Fibroblast of upper back skin (primary cell): Measurements from ENCODE around the gene TGFBR1.

Experiments
- DNase-seq: peaks from one replicate; pipeline ENCODE4 v3.0.0-alpha.2; 2013

The TGFBR1 gene

DNA sequence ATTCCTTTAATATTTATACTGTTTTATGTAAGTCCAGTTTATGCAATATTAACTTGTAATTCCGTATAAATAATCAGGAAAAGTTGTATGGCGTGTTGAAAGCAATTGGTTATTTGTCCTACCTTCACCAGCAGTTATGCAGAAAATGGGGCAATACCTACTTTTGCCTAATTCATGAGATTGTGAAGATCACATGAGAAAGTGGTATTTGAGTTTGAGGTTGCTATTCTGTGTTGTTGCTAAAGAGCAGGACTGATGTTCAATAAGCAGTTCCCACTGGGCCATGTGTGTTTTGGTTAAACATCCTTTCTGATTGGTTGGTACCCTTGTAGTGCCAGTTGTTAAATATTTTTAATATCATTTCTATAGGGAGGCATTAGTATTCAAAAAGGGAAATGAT, 3.2 kb downstream of the TGFBR1 start:
- DNase-seq: no peak

DNA sequence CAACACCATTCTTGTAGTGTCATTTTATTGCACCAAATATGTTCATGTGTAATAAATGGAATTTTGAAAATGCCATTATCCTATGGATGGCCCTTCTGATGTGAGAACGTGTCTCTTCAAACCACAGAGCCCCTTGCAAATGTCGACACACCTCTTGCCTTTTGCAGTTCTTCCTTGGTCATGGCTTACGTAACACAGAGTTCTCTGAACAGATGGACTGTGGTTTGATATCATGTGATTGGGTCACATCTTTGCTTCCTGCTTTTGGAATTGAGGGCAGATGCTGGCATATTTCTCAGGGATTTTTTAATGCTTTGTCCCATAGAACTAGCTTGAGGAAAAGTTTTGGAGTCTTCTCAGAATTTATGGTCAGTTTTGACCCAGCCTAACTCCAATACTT, 4.6 kb downstream of the TGFBR1 start:
- peak; percentile 83 for DNase-seq

DNA sequence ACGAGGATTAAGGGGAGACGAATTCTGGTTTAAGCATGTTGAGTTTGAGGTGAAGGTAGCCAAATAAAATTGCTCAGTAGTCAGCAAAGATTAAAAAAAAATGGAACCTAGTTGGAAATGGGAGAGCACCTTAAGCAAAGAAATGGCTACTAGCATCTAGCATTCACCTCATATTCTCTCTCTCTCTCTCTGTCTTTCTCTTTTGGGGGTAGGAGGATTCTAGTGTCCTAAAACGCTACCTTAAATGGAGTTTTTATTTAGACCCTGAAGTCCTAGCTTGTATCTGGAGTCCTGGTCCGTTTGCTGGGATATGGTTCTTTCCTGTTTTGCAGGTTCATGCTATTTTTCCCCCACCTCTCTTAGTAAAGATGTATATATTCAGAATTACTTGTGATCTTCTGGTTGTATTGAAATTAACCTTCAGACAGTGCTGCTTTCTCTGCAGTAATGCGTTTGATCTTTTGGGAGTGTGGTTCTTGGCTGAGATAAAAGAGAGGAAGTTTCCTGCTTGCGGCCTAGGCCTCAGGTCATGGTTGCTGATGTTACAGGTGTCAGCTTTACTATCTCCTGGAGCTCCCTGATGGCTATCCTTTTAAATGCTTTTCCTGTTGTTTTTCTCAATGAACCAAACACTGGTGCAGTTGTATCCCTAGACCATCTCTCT, 8.0 kb downstream of the TGFBR1 start:
- DNase-seq: no peak

DNA sequence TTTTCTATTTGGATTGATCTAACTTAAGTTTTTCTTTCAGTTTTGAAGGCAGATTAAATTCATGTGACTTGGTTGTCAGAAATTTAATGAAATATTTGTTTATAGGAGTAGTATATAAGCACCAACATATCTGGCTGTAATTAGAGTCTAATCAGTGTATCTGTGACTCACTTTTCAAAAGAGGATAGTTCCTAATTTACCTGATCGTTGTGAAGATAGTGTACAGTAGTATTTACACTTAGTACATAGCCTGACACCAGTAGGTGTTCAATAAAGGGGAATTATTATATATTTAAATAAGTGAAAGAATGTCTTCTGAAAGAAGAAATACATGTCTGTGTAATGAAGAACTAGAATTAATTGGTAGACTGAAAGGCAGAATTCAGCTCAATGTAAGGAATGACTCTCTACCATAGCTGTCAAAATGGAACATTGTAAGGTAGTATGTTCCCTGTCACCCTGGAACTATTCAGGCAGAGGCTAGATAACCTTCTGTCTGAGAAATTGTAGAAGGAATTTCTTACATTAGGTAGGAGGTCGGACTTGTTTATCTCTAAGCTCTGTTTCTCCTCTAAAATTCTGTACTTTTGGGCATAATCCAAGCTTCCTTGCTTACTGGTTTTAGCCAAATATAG, 8.6 kb downstream of the TGFBR1 start:
- DNase-seq: no peak

DNA sequence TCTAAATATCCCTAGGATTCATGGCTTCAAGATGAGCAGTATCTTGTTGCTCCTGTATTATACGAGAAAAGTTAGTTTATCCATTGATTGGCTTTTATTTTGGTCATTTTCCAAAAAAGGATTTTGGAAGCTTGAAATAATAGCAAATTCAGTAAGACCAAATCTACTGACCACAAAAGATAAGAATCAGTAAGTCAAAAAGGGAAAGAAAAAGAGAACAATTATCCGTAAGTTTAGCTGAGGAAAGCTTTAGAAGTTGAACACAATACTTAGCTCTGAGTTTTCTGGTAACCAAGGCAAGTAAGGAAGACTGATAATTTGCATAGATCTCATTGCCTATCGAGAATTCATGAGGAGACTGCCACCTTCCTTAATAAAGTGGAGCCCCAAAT, 9.1 kb downstream of the TGFBR1 start:
- DNase-seq: no peak

DNA sequence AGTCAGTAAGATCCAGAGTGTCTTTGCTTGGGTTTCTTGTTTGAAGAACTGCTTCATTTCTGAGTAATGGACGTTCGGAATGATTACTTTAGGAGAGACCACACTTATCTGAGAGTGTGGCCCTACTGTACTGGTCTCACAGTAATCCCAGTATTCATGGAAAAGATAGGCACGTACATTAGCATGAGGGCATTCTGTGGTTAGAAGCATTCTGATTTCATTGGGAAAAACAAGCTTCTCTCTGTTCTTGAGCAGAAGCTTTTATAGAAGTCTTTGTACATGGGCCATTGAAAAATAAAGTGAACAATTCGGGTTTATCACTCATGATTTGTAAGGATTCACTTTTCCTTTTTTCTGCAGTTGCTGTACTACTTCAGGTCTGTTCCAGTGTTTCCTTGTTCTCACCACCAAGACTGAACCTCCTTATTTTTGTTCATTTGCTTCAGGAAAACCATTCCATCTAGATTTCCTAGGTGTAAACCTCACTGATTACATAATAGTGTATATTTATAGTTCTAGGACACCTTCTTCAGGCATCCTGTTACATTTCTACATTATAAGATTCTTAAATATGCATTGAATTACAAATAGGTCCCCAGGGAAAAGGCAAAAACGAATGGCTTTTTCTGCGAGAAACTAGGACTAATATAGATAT, 10.1 kb downstream of the TGFBR1 start:
- no peak for DNase-seq

DNA sequence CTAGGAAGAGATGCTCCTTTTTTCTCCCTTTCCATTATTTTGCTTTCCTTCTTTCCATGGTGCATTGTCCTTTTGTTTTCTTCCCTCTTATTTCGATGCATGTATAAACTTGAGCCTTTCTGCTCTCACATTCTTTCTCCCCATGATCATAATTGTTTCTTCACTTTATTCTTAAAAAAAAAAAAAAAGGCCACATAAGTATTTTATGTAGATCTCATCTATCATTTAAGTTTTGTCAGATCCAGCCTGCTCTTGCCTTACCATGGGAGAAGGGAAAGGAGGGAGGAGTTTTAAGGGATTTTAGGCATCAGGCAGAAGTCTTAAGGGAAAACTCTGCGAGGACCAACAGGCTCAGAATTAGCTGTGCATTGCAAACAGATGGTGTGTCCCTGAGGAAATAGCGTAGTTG, 11.1 kb downstream of the TGFBR1 start:
- DNase-seq: peak; percentile 33

DNA sequence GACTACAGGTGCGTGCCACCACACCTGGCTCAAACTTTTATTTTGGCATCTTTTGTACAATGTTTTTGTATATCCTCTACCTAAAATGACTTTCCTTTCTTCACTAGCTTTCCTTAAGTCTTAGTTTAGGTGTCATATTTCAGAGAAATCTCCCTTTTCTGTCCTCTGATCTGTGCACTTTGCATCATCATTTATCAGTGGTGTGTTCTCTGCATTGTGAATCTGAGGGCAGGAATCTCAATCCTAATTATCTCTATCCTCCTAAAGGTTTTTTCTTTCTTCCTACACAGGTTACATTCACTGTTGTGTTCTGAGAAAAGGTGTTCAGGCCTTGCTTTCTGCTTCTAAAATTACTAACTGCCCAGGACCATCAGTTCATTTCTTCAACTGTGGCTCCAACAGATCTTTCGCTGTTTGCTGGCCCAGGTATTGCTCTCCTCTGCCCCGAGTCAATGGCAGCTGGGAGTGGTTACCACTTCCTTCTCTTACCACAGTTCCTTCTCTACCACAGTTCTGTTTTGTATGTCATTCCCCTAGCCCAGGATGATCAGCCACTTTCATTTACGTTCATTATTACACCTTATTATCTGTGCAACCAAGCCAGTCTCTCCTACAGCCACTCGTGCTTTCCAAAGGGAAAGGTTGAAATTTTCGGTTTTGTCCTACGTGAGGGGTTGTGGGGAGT, 14.0 kb downstream of the TGFBR1 start:
- DNase-seq: no peak

DNA sequence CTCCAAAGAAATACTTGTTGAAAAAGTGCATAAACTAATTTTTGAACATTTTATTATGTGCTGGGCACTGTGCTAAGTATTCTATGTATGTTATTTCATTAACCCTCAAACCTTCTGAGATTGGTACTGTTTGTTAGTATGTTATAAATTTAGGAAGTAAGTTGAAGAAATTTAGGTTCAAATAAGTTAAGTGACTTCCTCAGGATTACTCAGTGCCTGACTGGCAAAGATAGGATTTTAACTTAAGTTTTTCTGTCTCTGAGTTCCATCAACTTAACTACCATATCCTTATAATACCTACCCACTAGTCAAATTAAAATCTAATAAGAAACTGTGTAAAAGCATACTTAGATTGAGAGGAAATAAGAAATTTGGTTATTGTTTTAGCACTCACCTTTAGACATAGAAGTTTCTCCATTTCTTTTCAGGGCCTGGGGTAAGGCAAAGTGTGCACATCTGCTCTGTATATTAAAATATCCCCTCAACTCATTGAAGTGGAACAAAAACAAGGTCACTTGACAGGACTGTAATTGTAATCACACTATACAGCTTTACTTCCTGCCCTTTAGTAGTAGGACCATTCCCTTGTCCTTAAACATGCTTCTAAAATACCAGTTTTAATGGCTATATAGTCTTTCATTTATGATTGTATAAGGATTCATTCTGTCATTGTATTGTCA, 15.2 kb downstream of the TGFBR1 start:
- no peak for DNase-seq

DNA sequence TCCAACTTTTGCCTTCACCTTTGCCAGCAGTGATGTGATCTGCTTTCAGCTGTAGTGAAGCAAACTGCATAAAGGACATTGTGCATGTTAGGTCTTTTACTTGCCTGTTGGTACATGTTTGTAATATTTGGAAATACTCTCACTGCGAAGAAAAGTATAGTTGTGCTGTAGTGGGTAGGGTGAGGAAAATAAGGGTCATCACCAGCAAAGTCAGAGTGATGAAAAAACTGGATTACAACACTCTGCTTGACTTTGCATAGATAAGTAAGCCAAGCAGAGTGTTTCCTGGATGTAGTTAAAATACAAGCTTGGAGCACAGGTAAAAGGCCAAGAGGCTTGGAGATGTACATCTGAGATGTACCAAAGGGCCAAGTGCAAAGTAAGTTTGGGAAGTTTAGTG, 16.7 kb downstream of the TGFBR1 start:
- DNase-seq: no peak

DNA sequence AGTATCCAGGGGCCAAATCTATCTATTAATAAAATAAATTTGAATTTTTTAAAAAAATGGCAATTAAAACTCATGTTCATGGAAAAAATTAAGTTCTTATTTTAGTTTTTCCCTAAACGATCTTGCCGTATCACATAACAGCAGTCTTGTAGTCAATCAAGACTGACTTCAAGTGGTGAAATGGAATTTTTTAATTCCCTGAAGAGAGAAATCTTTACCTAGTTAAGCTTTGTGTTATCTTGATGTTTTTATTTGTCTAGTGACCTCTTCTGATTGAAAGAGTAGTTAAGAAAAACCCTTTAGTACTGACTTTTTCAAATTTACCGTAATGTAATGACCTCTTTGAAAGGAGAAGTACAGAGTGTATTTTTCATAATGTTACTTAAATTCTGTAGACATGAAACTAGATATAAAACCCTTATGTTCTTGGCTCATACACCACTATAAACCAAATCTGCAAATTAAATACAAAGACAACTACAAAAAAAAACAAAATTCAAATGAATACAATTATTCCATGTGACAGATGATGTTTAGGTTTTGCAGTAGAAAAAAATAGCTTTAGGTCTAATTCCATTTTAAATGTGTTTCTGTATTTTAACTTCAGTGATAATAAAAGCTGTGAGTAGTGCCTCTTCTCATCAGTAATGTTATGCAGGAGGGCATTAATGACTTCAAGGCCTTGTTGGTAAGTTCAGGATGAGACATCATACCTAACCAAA, 19.8 kb downstream of the TGFBR1 start:
- no peak for DNase-seq

DNA sequence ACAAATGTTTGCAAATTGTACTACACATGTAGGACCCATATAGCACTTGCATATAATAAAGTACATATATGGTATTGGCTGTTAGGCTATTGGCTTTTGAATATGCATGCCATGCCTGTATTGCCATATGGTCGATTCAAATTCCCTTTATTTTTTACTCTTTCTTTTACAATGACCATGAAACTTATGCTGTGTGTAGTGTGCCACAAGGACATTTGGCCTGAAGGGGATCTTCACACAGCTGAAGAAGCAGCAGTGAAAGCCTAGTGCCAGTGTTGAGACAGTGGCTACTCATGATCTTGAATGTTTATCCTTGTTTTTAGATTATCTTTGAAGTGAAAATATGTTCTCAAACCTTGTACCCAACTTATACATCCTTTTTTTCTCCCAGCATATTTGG, 20.5 kb downstream of the TGFBR1 start:
- no peak for DNase-seq

DNA sequence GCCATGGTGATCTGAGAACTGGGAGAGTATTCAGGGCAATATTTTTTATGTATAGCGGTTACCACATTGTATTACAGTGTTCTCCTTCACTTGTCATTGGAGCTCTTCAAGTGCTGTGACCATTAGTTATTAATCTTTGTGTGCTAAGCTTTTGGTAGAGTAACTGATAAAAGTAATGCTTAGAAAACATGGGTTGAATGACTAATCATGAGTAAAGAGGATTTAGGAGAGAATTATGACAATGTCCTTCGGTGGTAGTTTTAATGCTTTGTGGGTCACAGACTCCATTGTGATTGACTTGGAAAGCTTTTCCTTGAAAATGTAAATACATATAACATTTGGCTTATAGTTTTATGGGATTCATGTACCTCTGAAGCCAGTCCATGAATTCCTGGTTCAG, 21.4 kb downstream of the TGFBR1 start:
- no peak for DNase-seq

DNA sequence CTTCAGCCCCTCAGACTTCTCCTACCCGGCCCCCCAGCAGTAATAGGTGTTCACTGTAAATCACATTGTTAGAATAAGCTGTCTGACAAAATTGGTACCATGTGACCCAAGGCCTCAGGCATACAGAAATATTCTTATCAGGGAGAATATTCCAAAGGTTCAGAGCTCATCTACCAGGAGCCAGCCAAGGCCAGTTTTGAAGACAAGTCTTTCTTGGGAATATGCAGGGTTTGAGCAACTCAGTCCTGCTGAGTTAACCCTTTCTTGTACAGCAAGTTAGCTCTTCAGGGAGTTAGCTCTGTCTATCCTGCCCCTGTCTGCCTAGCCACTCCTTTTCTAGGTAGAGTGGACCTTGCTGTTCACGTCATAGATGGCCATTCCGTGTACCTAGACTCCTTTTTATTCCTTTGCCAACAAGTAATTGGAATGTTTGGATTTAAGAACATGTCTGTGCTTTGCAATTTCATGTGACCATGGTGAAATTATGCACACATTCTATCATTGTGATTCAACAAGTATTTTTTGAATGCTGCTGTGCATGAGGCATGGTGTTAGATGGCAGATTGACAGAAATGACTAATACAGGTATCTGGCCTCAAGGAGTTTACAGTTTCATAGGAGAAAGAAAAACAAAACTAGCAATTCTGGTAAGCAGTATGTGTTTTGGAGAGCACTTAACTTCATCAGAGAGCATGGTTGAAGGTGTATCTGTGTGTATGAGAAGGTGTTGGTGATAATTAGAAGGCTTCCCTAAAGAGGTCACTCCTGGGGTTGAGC, 22.6 kb downstream of the TGFBR1 start:
- DNase-seq: peak; percentile 81

DNA sequence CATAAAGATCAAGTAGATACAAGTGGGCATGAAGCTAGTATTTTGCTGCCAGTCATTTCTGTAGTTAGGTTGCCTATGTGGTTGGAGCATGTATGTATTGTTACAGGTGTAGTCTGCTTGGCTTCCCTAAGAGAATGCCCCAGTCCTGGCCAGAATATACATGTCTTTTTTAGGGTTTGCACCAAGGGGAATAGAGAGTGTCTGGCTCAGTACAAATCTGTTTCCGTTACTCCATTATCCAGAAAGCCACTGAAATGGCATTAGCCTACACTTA, 23.2 kb downstream of the TGFBR1 start:
- DNase-seq: no peak

DNA sequence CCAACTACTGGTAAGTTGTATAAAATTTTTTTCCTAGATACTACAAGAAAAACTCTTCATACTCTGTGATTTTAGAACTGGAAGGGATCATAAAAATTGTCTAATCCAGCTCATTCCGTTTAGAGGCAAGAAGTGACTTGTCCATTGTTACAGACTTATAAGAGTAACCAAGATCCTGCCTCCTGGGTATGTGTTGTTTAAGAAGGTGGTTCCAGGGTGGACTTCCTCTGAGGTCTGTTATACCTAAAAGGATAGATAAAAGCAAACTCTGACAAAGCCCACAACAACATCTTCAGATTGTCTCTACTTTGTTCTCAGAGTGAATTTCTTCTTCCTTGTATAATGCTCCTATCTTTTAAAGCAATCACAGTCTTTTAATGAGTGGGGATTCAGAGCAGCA, 24.2 kb downstream of the TGFBR1 start:
- no peak for DNase-seq

DNA sequence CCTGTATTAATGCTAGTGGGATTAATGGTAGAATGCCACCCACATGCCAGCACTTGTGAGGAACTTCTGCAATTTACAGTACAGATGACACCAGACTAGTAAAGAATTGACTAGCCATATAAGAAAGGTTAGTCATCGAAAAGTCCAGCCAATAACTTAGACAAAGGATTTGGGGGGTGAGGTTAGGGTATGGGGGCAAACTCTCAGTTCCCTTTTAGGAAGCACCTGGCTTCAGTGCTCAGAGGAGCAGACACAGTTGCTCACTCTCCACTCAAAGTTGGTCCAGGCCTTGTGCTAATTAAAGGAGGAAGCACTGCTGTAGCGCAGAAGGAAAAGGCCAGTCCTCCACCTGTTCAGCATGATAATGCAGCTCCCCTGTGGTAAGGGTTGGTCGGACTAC, 25.2 kb downstream of the TGFBR1 start:
- DNase-seq: no peak

DNA sequence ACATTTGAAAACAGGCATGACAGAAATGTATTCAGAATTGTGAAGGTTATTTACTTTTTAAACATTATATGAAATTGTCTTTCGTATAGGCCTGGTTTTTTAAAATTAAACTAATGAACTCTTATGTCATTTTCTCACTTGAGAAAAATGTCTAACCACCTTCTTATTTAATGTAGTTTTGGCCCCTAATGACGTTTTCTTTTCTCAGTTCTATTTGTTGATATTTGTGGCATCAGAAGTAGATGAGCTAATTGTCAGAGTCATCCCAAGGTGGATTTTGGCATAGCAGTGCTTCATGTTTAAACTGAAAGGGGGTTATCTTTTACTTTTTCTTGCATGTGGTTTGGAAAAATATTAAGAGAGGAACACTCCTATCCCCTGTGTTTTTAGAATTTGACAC, 28.2 kb downstream of the TGFBR1 start:
- no peak for DNase-seq

DNA sequence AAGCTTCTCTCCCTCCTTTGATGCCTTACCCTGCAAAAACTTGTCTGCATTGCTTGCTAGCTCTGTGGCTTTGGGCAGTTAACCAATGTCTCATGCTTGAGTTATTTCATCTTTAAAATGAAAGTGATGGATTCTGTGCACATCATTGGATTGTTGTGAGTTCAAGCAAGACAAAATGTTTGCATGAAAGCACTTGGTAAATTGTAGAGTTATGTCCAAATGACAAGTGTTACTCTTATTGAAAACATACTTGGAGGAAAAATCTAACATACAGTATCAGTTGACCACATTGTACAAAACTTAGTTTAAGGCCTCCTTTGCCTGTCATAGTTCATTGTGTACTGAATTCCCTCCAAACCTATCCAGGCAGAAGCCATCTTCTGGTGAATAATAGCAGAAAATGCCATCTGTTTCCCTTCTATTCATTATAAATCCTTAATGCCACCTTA, 30.0 kb downstream of the TGFBR1 start:
- DNase-seq: peak; percentile 88

DNA sequence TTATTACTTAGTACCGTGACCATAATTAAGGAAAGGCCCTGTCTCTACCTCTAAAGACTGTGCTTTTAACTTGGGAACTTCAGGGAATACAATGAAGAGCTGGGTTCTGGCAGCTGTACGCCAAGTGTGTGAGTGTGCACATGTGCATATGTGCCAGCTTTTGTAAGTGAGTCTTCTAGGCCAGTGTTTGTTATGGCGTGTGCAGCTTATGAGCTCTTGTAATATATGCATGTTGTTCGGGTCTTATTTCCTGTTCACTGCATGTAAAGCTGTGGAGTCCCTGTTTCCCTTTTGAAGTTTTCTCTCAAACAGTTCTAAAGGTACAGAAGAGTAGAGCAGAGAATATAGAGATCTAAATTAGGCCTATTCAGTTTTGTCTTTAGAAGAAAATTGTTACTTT, 30.5 kb downstream of the TGFBR1 start:
- no peak for DNase-seq

DNA sequence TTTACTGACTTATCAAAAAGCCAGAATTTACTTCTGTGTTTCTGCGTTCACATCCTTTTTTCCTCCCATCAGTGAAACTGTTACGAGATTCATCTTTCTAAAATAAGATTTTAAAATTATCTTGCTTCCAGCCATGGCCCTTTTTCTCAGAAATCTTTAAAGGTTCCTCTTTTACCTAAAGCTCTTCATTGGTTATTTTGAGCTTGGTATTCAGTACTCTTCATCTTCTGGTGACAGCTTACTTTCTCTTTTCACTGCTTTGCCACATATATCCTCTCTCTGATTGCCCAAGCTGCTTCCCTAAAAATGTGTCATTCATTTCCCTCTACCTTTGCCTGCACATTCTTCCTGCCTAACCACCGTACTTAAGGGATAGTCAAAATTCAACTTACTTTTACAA, 32.3 kb downstream of the TGFBR1 start:
- DNase-seq: no peak

DNA sequence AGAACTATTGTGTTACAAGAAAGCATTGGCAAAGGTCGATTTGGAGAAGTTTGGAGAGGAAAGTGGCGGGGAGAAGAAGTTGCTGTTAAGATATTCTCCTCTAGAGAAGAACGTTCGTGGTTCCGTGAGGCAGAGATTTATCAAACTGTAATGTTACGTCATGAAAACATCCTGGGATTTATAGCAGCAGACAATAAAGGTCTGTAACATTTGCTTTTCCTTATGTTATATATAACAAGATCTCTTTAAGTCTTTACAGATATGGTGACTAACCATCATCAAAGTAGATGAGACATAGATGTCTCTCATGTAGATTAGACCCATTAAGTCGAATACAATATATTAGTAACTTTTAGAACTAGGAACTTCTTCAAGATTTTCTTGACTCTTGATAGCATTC, 33.0 kb downstream of the TGFBR1 start:
- no peak for DNase-seq
